GM15510 (cell line): ENCODE data around the gene MEMO1.

Experiments used
- POLR2A ChIP-seq: IDR thresholded peaks from 3 replicates; pipeline ENCODE4 v1.6.1; 2011; ENCODE audit warnings: borderline replicate concordance; ENCODE audit not compliant: insufficient read length; ENCODE audit errors: extremely low read depth

The MEMO1 gene

DNA sequence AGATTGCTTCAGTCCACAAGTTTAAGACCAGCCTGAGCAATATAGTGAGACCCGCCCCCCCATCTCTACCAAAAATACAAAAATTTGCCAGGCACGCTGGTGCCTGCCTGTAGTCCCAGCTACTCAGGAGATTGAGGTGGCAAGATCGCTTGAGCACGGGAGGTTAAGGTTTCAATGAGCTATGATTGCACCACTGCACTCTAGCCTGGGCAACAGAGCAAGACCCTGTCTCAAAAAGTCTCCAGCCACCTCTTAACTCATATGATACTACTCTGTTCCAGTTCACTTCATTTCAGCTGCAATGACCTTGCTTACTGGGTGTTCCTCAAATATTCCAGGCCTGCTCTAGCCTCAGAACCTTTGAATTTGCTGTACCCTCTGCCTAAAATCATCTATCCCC, 11.4 kb downstream of the MEMO1 start:
- no peak for TF ChIP-seq POLR2A

DNA sequence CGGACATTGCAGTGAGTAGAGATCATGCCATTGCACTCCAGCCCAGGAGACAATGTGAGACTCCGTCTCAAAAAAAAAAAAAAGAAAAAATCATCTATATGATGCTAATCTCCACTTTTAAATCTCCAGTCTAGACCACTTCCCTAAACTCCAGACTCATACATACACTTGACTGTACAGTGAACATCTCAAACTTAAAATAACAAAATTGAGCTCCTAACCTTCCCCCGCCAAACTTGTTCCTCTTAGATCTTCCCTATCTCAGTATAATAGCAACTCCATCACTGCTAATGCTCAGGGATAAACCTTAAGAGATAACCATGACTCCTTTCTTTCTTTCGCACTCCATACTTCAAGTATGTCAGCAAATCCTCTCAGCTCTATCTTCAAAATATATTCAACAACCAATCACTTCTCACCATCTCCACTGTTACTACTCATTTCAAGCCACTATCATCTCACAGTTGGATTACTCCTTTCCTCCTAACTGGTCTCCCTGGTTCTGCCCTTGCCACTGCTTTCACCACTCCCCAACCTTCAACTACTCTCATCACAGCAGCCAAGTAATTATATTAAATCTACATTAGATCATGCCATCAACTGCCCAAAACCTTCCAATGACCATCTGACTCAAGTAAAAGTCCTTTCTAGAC, 12.0 kb downstream of the MEMO1 start:
- TF ChIP-seq POLR2A: no peak

GRCh38 chr2:31997653-31998052, 13.2 kb downstream of the MEMO1 start:
- TF ChIP-seq POLR2A: no peak

DNA sequence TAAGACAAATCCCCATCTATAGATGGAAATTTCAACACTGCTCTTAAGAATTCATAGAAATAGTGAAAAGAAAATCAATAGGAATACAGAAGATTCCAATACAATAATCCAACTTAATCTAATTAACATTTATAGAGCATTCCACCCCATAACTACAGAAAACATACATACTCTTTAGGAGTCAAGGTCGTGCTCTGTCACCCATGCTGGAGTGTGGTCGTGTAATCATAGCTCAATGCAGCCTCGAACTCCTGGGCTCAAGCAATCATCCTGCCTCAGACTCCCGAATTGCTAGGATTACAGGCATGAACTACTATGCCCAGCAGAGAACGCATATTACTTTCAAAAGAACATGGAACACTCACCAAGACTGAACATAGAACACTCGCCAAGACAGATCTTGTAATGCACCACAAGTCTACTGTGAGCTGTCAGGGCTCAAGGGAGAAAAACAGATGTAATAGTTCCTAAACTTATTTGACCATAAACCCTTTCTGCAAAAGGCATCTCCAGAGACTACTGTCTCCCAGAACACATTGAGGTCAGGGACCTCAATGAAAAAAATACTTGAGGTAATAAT, 14.1 kb downstream of the MEMO1 start:
- TF ChIP-seq POLR2A: no peak

- TF ChIP-seq POLR2A: no peak
These were observed 17.9 kb downstream of the MEMO1 start for GRCh38 chr2:31992934-31993333.

GRCh38 chr2:31992025-31992579, 18.7 kb downstream of the MEMO1 start:
- no peak for TF ChIP-seq POLR2A

DNA sequence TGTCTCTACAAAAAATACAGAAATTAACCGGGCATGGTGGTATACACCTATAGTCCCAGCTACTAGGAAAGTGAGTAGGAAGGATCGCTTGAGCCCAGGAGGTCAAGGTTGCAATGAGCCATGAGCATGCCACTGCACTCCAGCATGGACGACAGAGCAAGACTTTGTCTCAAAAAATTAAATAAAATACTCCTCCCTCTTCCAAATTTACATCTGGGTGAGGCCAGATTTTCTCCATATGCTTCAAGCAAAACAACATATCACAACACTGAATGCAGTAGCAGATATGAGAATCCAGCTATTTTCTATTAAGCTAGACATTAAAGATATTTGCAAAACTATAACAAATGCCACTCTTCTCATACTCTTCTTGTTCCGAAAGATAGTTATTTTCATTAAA, 20.9 kb downstream of the MEMO1 start:
- TF ChIP-seq POLR2A: no peak

- TF ChIP-seq POLR2A: no peak
These were observed 23.2 kb downstream of the MEMO1 start for GRCh38 chr2:31987454-31988220.

GRCh38 chr2:31986906-31987305, 23.9 kb downstream of the MEMO1 start:
- no peak for TF ChIP-seq POLR2A

- no peak for TF ChIP-seq POLR2A
These were observed 26.9 kb downstream of the MEMO1 start for GRCh38 chr2:31983762-31984467.

GRCh38 chr2:31980674-31981356, 30.0 kb downstream of the MEMO1 start:
- no peak for TF ChIP-seq POLR2A

DNA sequence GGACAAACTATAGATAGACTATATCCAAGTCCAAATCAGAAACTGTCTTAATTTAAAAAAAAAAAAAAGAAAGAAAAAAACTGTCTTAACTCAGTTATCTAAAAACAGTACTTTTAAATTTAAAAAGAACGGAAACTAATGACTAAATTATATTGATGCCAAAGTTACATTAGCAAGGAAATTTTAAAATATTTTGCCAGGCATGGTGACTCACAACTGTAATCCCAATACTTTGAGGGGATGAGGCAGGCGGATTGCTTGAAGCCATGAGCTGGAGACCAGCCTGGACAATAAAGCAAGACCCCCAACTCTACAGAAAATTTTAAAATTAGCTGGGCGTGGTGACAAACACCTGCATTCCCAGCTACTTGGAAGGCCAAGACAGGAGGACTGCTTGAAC, 30.9 kb downstream of the MEMO1 start:
- no peak for TF ChIP-seq POLR2A

- no peak for TF ChIP-seq POLR2A
These were observed 31.8 kb downstream of the MEMO1 start for GRCh38 chr2:31979018-31979417.

DNA sequence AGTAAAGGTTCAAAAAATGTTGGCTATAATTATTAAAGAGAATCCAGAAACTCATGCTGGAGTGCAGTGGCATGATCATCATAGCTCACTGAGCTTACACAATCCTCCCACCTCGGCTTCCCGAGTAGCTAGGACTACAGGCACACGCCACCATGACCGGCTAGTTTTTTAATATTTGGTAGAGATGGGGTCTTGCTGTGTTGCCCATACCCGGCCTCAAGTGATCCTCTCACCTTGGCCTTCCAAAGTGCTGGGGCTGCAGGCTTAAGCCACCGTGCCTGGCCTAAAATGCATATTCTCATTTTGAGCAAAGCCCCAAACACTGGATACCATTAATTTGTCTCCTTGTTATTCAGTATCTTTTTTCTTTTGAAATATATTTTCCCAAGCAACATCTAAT, 32.4 kb downstream of the MEMO1 start:
- TF ChIP-seq POLR2A: no peak

DNA sequence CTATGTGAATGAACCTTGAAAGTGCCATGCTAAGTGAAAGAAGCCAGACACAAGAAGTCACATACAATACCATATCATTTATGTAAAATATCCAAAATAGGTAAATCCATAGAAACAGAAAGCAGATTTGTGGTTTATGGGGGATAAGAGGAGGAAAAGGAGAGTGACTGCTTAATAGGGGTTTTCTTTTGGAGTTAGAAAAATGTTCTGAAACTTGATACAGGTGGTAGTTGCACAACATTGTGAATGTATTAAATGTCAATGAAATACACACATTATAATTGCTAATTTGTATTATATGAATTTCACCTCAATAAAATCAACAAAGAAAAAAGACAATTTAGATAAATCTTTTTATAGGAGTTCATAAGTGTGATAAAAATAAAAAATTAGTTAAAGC, 37.1 kb downstream of the MEMO1 start:
- TF ChIP-seq POLR2A: no peak

DNA sequence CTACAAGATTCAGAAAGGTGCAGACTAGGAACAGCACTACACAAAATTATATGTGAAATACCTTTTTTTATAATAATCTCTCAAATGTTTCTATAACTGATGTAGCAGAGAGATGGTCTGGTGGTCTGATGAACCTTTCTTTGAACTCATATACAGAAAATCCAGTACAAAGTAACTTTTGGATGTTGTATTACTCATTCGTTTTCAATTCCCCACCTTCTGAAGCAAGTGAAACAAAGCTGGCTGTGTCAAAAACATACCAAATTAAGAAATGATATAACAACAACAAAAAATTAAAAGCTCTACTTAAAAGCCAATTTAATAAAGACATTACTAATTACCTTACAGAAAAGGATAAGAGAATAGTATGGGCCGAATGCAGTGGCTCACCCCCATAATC, 38.7 kb downstream of the MEMO1 start:
- no peak for TF ChIP-seq POLR2A

- no peak for TF ChIP-seq POLR2A
These were observed 41.6 kb downstream of the MEMO1 start for GRCh38 chr2:31969178-31969577.
